MM.1S (cell line): ENCODE measurements around the gene TLR9.

ENCODE experiments used
- DNase-seq: peaks from one replicate; pipeline ENCODE4 v3.0.0-alpha.2; 2015
- H2AFZ ChIP-seq: fragments of 300-600 bp; sonication (generic); 2 replicates; pipeline ENCODE4 v1.6.0; 2016; ENCODE audit warnings: antibody characterized with exemption, low read length
- H3F3A ChIP-seq: fragments of 300-600 bp; sonication (generic); 2 replicates; pipeline ENCODE4 v1.6.1; 2016; ENCODE audit warnings: mild to moderate bottlenecking, antibody characterized with exemption, low read length, moderate library complexity, mixed read lengths; ENCODE audit not compliant: insufficient read depth
- H3K27ac ChIP-seq: fragments of 300-600 bp; sonication (generic); 2 replicates; pipeline ENCODE4 v1.5.1; 2016; ENCODE audit warnings: mild to moderate bottlenecking, low read length
- H3K27me3 ChIP-seq: fragments of 300-600 bp; sonication (generic); replicated peaks from 2 replicates; pipeline ENCODE4 v1.6.0; 2016; ENCODE audit warnings: low read length; ENCODE audit not compliant: insufficient read depth
- H3K36me3 ChIP-seq: fragments of 300-600 bp; sonication (generic); replicated peaks from 2 replicates; pipeline ENCODE4 v1.6.1; 2016; ENCODE audit warnings: mild to moderate bottlenecking, low read length, mixed read lengths; ENCODE audit not compliant: insufficient read depth
- H3K4me1 ChIP-seq: fragments of 300-600 bp; sonication (generic); 2 replicates; pipeline ENCODE4 v1.6.1; 2016; ENCODE audit warnings: low read length, mixed read lengths
- H3K4me2 ChIP-seq: fragments of 300-600 bp; sonication (generic); 2 replicates; pipeline ENCODE4 v1.6.0; 2016; ENCODE audit warnings: low read depth, low read length
- H3K4me3 ChIP-seq: fragments of 300-600 bp; sonication (generic); 2 replicates; pipeline ENCODE4 v1.5.1; 2016; ENCODE audit warnings: low read length, mixed read lengths
- H3K79me2 ChIP-seq: fragments of 300-600 bp; sonication (generic); 2 replicates; pipeline ENCODE4 v1.6.1; 2016; ENCODE audit warnings: mixed run types, low read length, mixed read lengths
- H3K9ac ChIP-seq: fragments of 300-600 bp; sonication (generic); 2 replicates; pipeline ENCODE4 v1.6.1; 2016; ENCODE audit warnings: low read length, mixed read lengths
- H3K9me2 ChIP-seq: fragments of 300-600 bp; sonication (generic); replicated peaks from 2 replicates; pipeline ENCODE4 v1.6.1; 2016; ENCODE audit warnings: mild to moderate bottlenecking, low read length, mixed read lengths; ENCODE audit not compliant: insufficient read depth
- H3K9me3 ChIP-seq: fragments of 300-600 bp; sonication (generic); replicated peaks from 2 replicates; pipeline ENCODE4 v1.6.1; 2016; ENCODE audit warnings: mild to moderate bottlenecking, low read length, mixed read lengths; ENCODE audit not compliant: insufficient read depth
- H4K20me1 ChIP-seq: fragments of 300-600 bp; sonication (generic); 2 replicates; pipeline ENCODE4 v1.6.1; 2016; ENCODE audit warnings: mild to moderate bottlenecking, low read length, moderate library complexity, mixed read lengths; ENCODE audit not compliant: insufficient read depth
- EZH2 ChIP-seq: fragments of 300-600 bp; sonication (generic); optimal IDR thresholded peaks from 2 replicates; pipeline ENCODE3; 2017; ENCODE audit warnings: low read depth, mild to moderate bottlenecking, antibody characterized with exemption, low read length, mixed read lengths
- EZH2phosphoT487 ChIP-seq: fragments of 300-600 bp; sonication (generic); IDR thresholded peaks from 2 replicates; pipeline ENCODE4 v1.6.1; 2018; ENCODE audit warnings: antibody characterized with exemption, low read length
- TF ChIP-seq, protein P1 (sequence below): fragments of 300-600 bp; sonication (generic); IDR thresholded peaks from 2 replicates; pipeline ENCODE4 v1.5.1; 2016; ENCODE audit warnings: antibody characterized with exemption, low read length, mixed read lengths

TLR9 gene

DNA sequence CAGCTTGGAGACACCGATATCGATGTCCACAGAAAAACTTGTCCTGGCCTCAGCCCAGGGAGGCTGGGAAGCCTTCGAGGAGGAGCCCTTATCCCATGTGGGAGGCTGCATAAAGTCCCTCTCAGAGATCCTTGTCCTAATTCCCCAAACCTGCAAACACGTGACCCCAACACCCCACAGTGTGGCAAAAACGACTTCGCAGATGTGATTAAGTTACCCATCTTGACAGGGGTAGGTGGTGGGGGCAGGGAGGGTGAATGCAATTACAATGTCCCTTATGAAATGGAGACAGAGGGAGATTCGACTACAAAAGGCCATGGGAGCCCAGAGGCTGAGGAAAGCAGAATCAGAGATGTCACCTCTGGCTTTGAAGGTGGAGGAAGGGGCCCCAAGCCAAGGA is 2.3 kb upstream of the TLR9 start:
- H2AFZ ChIP-seq: no peak overlapping the region
- H3K27ac ChIP-seq: no peak overlapping the region
- no peaks in the 10 kb centered on the region for H3K36me3 ChIP-seq
- TF ChIP-seq EZH2: no peak
- TF ChIP-seq EZH2phosphoT487: no peak
- TF ChIP-seq, protein P1, sequence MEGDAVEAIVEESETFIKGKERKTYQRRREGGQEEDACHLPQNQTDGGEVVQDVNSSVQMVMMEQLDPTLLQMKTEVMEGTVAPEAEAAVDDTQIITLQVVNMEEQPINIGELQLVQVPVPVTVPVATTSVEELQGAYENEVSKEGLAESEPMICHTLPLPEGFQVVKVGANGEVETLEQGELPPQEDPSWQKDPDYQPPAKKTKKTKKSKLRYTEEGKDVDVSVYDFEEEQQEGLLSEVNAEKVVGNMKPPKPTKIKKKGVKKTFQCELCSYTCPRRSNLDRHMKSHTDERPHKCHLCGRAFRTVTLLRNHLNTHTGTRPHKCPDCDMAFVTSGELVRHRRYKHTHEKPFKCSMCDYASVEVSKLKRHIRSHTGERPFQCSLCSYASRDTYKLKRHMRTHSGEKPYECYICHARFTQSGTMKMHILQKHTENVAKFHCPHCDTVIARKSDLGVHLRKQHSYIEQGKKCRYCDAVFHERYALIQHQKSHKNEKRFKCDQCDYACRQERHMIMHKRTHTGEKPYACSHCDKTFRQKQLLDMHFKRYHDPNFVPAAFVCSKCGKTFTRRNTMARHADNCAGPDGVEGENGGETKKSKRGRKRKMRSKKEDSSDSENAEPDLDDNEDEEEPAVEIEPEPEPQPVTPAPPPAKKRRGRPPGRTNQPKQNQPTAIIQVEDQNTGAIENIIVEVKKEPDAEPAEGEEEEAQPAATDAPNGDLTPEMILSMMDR: no peak
- no peak overlapping the region for H3K4me3 ChIP-seq
- DNase-seq: no peak
- H3K9me2 ChIP-seq: no peaks in the 10 kb centered on the region
- H3K9ac ChIP-seq: no peak overlapping the region
- peaks cover 17% of the 10 kb centered on the region for H3K4me1 ChIP-seq
- H3F3A ChIP-seq: peaks cover 2% of the 10 kb centered on the region; the same call in 1 of the 2 replicates
- H3K4me2 ChIP-seq: no peak overlapping the region
- H3K79me2 ChIP-seq: 0 out of 2 replicates have a peak, but pooled peaks cover 3% of the 10 kb centered on the region
- H3K27me3 ChIP-seq: no peaks in the 10 kb centered on the region
- no peaks in the 10 kb centered on the region for H3K9me3 ChIP-seq
- no peaks in the 10 kb centered on the region for H4K20me1 ChIP-seq

DNA sequence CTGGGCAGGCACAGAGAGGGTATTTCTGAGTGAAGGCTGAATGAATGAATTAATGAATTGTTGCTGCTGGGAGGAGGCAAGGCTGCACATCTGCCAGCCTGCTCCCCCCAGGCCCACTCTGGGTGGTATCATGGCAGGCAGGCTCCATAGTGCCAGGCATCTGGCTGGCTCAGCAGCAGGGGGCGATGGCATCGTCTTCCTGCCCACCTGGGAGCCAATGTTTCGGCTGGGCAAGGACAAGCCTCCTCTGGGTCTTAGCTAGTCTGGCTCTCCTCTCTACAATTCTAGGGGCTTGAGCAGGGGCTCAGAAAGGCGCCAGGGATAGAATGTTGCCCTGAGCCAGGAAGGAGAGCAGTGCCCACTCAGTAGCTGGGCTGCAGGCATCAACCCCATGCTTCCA is 1.7 kb upstream of the TLR9 start:
- Histone ChIP-seq H3K27ac (no peak overlapping the region), H3K36me3 (no peaks in the 10 kb centered on the region), H3K9me2 (no peaks in the 10 kb centered on the region), H3K4me1 (peaks cover 17% of the 10 kb centered on the region), H3K9ac (no peak overlapping the region), H3K79me2 (no peaks in the 10 kb centered on the region), H3K9me3 (no peaks in the 10 kb centered on the region), H2AFZ (no peak overlapping the region), H3K27me3 (no peaks in the 10 kb centered on the region), H3K4me3 (no peak overlapping the region), H3K4me2 (no peak overlapping the region), H3F3A (peaks cover 2% of the 10 kb centered on the region; the same call in 1 of the 2 replicates), H4K20me1 (no peaks in the 10 kb centered on the region)
- DNase-seq: no peak
- no peak for TF ChIP-seq EZH2
- TF ChIP-seq, protein P1: no peak
- no peak for TF ChIP-seq EZH2phosphoT487

DNA sequence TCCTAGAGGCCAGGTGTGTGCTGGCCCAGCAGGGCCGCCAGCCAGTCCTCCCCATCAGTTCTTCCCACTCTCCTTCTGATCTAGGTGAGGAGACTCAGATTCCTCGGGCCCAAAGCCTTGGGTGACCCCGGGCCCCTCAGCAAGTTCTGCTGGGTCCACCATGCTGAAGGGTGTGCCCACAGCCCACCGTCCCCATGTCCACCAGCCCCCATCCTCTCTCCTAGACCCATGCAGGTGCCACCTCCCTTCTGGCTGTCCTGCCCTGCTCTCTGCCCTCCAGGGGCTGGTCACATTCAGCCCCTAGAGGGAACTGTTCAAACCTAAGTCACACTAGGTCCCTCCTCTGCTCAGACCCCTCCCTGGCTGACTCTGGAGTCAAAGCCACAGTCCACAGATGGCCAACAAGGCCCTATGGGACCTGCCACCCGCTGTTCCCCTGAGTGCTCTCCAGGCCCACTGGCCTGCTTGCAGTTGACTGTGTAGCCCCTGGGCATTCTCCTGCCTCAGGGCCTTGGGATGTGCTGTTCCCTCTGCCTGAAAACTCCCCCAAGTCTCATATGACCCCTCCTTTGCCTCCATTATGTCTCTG is 878 bp upstream of the TLR9 start:
- H3K79me2 ChIP-seq: no peaks in the 10 kb centered on the region
- peak overlapping the region; percentile 46 for H3K4me2 ChIP-seq
- H3K9me2 ChIP-seq: no peaks in the 10 kb centered on the region
- TF ChIP-seq, protein P1: no peak
- TF ChIP-seq EZH2: no peak
- no peak for TF ChIP-seq EZH2phosphoT487
- H3F3A ChIP-seq: peaks cover 2% of the 10 kb centered on the region; the same call in 1 of the 2 replicates
- H4K20me1 ChIP-seq: no peaks in the 10 kb centered on the region
- H3K9me3 ChIP-seq: no peaks in the 10 kb centered on the region
- no peaks in the 10 kb centered on the region for H3K36me3 ChIP-seq
- H2AFZ ChIP-seq: peak overlapping the region; percentile 76
- no peaks in the 10 kb centered on the region for H3K27me3 ChIP-seq
- no peak overlapping the region for H3K9ac ChIP-seq
- no peak overlapping the region for H3K4me3 ChIP-seq
- peaks cover 17% of the 10 kb centered on the region for H3K4me1 ChIP-seq
- peak overlapping the region; percentile 63; the same call in 1 of the 2 replicates for H3K27ac ChIP-seq
- DNase-seq: no peak
